ENCODE data around the gene EDEM2. TPM values are rescaled to one million over a fixed set of nuclear protein-coding genes. Genes with fewer than 3 reads are reported as not detected.
A peak's percentile ranks its signal among the peaks of the same experiment; 100 is the strongest.

Gene EDEM2
- total and polyA plus RNA-seq, 10 donors: 18.3 to 37.5 (median 32.2) TPM

DNA sequence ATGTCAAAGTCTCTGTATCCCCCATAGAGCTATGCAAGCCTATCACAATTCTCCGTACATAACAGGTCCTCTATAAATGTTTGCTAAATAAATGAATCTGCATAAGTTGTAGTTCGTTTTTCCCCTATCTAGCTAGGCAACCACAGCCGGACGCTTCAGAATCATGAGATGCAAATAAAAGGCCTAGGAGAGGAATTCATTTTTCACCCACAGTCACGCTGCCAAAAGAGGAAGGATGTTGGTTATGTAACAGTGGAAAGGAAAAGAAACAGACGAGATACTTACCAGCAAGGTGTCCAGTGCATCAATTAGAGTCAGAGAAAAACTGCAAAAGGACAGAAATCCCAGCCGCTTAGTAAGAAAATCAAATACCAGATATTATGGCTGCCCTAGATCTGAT lies 2.4 kb downstream of the EDEM2 start:
- WGBS, 5 donors: 22 to 42% (median 32%) methylated on average over 7 of the region's 7 CpGs
- DNase-seq: peak; percentile 75
- H3K4me1 ChIP-seq: peaks cover 23 to 65% (median 38%) of the 10 kb centered on the region in 6 donors
- H3K9me3 ChIP-seq: no peaks in the 10 kb centered on the region
- H3K36me3 ChIP-seq: peaks cover 0 to 53% (median 39%) of the 10 kb centered on the region in 6 donors
- intact Hi-C loops (cut with DNase I; ENCODE audit: low total_unique reads): loop anchor here (10.0 kb wide), 1 partner anchor 60 kb away; no protein-coding TSS in a partner anchor
- TF ChIP-seq POLR2AphosphoS5 (IDR thresholded peaks at IDR 0.05) (no peak), POLR2A (IDR thresholded peaks at IDR 0.05) (no peak)
- TF ChIP-seq, protein P1, sequence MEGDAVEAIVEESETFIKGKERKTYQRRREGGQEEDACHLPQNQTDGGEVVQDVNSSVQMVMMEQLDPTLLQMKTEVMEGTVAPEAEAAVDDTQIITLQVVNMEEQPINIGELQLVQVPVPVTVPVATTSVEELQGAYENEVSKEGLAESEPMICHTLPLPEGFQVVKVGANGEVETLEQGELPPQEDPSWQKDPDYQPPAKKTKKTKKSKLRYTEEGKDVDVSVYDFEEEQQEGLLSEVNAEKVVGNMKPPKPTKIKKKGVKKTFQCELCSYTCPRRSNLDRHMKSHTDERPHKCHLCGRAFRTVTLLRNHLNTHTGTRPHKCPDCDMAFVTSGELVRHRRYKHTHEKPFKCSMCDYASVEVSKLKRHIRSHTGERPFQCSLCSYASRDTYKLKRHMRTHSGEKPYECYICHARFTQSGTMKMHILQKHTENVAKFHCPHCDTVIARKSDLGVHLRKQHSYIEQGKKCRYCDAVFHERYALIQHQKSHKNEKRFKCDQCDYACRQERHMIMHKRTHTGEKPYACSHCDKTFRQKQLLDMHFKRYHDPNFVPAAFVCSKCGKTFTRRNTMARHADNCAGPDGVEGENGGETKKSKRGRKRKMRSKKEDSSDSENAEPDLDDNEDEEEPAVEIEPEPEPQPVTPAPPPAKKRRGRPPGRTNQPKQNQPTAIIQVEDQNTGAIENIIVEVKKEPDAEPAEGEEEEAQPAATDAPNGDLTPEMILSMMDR (IDR thresholded peaks at IDR 0.05 in 8 of 11, conservative IDR thresholded peaks at IDR 0.05 in 3 of 11): no peak
- peak overlapping the region in 1 of 8 donors; percentile 42 for H3K4me3 ChIP-seq
- H3K27me3 ChIP-seq (replicated peaks in 1 of 7): no peaks in the 10 kb centered on the region
- H3K27ac ChIP-seq: peak overlapping the region; percentile 31 to 95 (median 86)

DNA sequence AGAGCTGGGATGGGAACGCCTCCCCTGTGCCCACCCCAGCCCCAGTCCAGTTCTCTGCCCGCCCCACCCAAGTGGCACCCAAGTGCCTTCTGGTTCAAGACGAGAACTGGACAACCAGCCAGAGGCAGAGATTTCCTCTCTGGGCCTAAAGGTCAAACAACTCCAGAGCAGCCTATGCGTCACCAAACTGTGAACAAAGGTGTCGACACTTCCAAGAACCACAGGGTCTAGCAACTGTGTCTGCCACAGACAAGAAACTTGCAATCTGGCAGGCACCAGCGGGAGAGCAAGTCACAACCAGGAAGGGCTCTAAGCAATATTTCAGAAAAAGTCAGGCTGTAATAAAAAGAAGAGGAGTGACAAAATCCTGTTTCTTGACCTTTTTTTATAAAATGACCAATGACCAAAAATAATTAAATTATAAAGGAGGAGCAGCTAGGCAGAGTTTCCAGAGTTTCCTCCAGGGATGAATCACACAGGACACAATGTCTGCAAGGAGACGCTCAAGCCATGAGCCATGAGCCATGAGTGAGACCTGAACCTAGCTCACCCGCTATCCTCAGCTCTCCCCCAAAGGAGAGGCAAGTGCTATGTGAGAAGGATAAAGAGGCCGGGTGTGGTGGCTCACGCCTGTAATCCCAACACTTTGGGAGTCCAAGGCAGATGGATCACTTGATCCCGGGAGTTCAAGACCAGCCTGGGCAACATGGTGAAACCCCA lies 11.1 kb downstream of the EDEM2 start:
- Histone ChIP-seq H3K9me3 (no peaks in the 10 kb centered on the region), H3K27ac (no peak overlapping the region), H3K4me3 (no peak overlapping the region), H3K4me1 (peaks cover 0 to 21% (median 6%) of the 10 kb centered on the region in 6 donors), H3K27me3 (replicated peaks in 1 of 7) (no peaks in the 10 kb centered on the region), H3K36me3 (peaks cover 0 to 100% (median 91%) of the 10 kb centered on the region in 6 donors)
- intact Hi-C loops (cut with DNase I; ENCODE audit: low total_unique reads): no loop called here
- 84 to 93% (median 87%) methylated on average over 11 of the region's 11 CpGs for WGBS, 5 donors
- no peak for DNase-seq
- TF ChIP-seq, protein P1 (IDR thresholded peaks at IDR 0.05 in 8 of 11, conservative IDR thresholded peaks at IDR 0.05 in 3 of 11): no peak
- TF ChIP-seq POLR2AphosphoS5 (IDR thresholded peaks at IDR 0.05) (no peak), POLR2A (IDR thresholded peaks at IDR 0.05) (no peak)

DNA sequence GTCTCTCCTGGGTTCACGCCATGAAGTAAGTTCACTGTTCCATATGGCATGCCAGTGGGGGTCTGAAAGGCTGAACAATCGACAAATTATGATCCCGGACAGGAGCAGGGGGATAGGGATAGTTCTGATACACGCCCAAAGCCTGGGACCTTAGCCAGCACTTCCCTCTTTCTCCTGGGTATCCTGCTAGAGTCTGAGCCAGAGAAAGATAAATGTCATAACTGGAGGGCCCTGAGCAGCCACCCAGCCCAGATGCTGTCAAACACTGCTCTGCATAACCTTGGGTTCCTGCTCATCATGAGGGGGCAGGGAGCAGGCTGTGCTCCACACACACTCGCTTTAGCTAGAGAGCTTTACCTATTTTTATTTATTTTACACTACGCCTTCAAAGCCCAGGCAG lies 12.3 kb downstream of the EDEM2 start:
- Histone ChIP-seq H3K36me3 (peaks cover 0 to 100% (median 92%) of the 10 kb centered on the region in 6 donors), H3K27ac (peak overlapping the region in 2 of 8 donors; percentile 37 to 39), H3K4me3 (no peak overlapping the region), H3K27me3 (replicated peaks in 1 of 7) (no peaks in the 10 kb centered on the region), H3K9me3 (no peaks in the 10 kb centered on the region), H3K4me1 (peaks cover 0 to 20% (median 7%) of the 10 kb centered on the region in 6 donors)
- DNase-seq: no peak
- WGBS, 5 donors: 66 to 93% (median 86%) methylated on average over 5 to 6 of the region's 6 CpGs
- intact Hi-C loops (cut with DNase I; ENCODE audit: low total_unique reads): no loop called here
- TF ChIP-seq POLR2A (IDR thresholded peaks at IDR 0.05) (no peak), POLR2AphosphoS5 (IDR thresholded peaks at IDR 0.05) (no peak)
- TF ChIP-seq, protein P1 (IDR thresholded peaks at IDR 0.05 in 8 of 11, conservative IDR thresholded peaks at IDR 0.05 in 3 of 11): no peak

DNA sequence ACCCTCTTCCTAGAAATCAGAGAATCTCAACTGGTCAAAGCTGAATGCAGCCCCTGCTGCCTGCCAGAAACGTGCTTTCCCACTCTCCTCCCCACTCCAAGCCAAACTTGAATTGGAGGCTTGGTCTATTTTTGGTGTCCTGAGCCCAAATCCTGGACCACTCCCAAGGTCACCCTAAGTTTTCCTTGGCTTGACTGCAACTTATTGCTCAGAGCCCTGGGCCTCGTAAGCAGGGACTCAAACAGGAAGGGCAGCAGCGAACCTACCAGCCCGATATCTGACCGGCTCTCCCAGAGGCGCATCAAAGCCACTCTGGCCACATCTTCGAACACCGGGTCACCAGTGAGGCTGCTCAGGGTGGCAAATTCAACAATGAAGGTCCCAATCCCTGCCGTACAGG lies 12.7 kb downstream of the EDEM2 start:
- Histone ChIP-seq H3K4me1 (peaks cover 0 to 24% (median 9%) of the 10 kb centered on the region in 6 donors), H3K36me3 (peaks cover 0 to 100% (median 93%) of the 10 kb centered on the region in 6 donors), H3K4me3 (no peak overlapping the region), H3K27ac (peak overlapping the region in 2 of 8 donors; percentile 37 to 39), H3K27me3 (replicated peaks in 1 of 7) (no peaks in the 10 kb centered on the region), H3K9me3 (no peaks in the 10 kb centered on the region)
- intact Hi-C loops (cut with DNase I; ENCODE audit: low total_unique reads): no loop called here
- WGBS, 5 donors: 78 to 96% (median 83%) methylated on average over 9 of the region's 9 CpGs
- DNase-seq: no peak
- peak in 1 of 3 donors; percentile 30 for TF ChIP-seq POLR2AphosphoS5 (IDR thresholded peaks at IDR 0.05)
- TF ChIP-seq, protein P1 (IDR thresholded peaks at IDR 0.05 in 8 of 11, conservative IDR thresholded peaks at IDR 0.05 in 3 of 11): no peak
